ENCODE data around the gene RSL24D1. TPM values are rescaled to one million over a fixed set of nuclear protein-coding genes. Genes with fewer than 3 reads are reported as not detected.
A peak's percentile ranks its signal among the peaks of the same experiment; 100 is the strongest.

The RSL24D1 gene
- total and polyA plus RNA-seq, 2 of the 4 experiments (the other 2 are of a cell fraction): 36.5 to 36.7 TPM

- no peaks in the 10 kb centered on the region; the same call in 1 of the 2 replicates for H3K9me1 ChIP-seq (ENCODE audit: insufficient read depth, low read length)
- no peak overlapping the region for H2AFZ ChIP-seq (replicated peaks; ENCODE audit: low read length, poor library complexity)
- H3K9me3 ChIP-seq (ENCODE audit: control insufficient read depth, insufficient read depth, low read length): no peaks in the 10 kb centered on the region
- POLR2A ChIA-PET (ENCODE audit: unreplicated experiment): no interaction called here
- H3K27me3 ChIP-seq (ENCODE audit: control insufficient read depth, insufficient read depth, low read length): no peaks in the 10 kb centered on the region
- no peak overlapping the region for H2BK20ac ChIP-seq (ENCODE audit: low read depth, low read length)
- H2AK9ac ChIP-seq (replicated peaks; ENCODE audit: low read depth, low read length, poor library complexity): no peak overlapping the region
- H3K36me3 ChIP-seq (ENCODE audit: control insufficient read depth, insufficient read depth, low read length): peaks cover 17% of the 10 kb centered on the region
- no TSS peak for BruUV-seq (replicated peaks)
- no peaks in the 10 kb centered on the region for H3K4me1 ChIP-seq (ENCODE audit: control insufficient read depth, insufficient read depth, low read length)
- no peak overlapping the region for H3K18ac ChIP-seq (ENCODE audit: low read depth, low read length)
- in situ Hi-C loops (cut with MboI; ENCODE audit: low sequenced_read_pairs) (no loop called here), dilution Hi-C loops (cut with HindIII; ENCODE audit: low sequenced_read_pairs, unreplicated experiment) (no loop called here), intact Hi-C loops (cut with micrococcal nuclease) (no loop called here)
- no peak overlapping the region for H4K91ac ChIP-seq (ENCODE audit: insufficient read depth, low read depth, low read length)
- TF ChIP-seq RFX5 (IDR thresholded peaks at IDR 0.05; ENCODE audit: low read depth, low read length): no peak
- TF ChIP-seq RAD21 (IDR thresholded peaks at IDR 0.05; ENCODE audit: low read length): no peak
- peaks cover 7 to 17% of the 10 kb centered on the region in 2 experiments; a peak in 3 of 4 replicates for H3K79me1 ChIP-seq (ENCODE audit: low read depth in 1 of 2, low read length in 2 of 2)
- H2BK5ac ChIP-seq (ENCODE audit: low read depth, low read length, poor library complexity, severe bottlenecking): no peak overlapping the region
- no CpG with 5 or more reads among the region's 2 CpGs for WGBS, 2 experiments (ENCODE audit: extremely low coverage in 2 of 2, insufficient read length in 1 of 2)
- ATAC-seq (ENCODE audit: low read depth): peak; percentile 46
- H2BK15ac ChIP-seq (ENCODE audit: low read depth, low read length): no peak overlapping the region
- CTCF ChIA-PET: interaction anchor here (0.7 to 0.9 kb wide), 2 partner anchors 8 to 466 kb away, joined by 3 read pairs; no protein-coding TSS in a partner anchor
- no peak overlapping the region for H3K56ac ChIP-seq (ENCODE audit: extremely low read depth, insufficient read depth, low read length)
- no peak overlapping the region for H3K4me2 ChIP-seq (ENCODE audit: low read depth, low read length)
- H2AK5ac ChIP-seq (ENCODE audit: low read depth, low read length): no peak overlapping the region
- no peak overlapping the region for H3K27ac ChIP-seq (ENCODE audit: insufficient read depth, low read length)
- peak; percentile 17 for DNase-seq
- H4K8ac ChIP-seq (ENCODE audit: low read depth in 2 of 2, low read length in 2 of 2): no peak overlapping the region
- no peak overlapping the region for H4K5ac ChIP-seq (ENCODE audit: low read depth, low read length)
- H3K4me3 ChIP-seq (ENCODE audit: insufficient read depth, low read depth, low read length): no peak overlapping the region
- H3K9ac ChIP-seq (ENCODE audit: low read depth, low read length): no peak overlapping the region
- no peak overlapping the region for H3K23ac ChIP-seq (ENCODE audit: low read depth, low read length)
- H3K4ac ChIP-seq (ENCODE audit: low read depth, low read length): no peak overlapping the region
- H2BK120ac ChIP-seq (ENCODE audit: low read depth, low read length): no peak overlapping the region
- H3K14ac ChIP-seq (replicated peaks; ENCODE audit: low read depth, low read length): no peak overlapping the region
- H4K20me1 ChIP-seq (ENCODE audit: insufficient read depth, low read length): peaks cover 9% of the 10 kb centered on the region; the same call in 1 of the 2 replicates
Measured at GRCh38 chr15:55183679-55184078, 13.1 kb downstream of the RSL24D1 start.

All from IMR-90 (cell line).